KMS-11 (cell line): ENCODE data around the gene GDPD2.

Experiments used
- H2AFZ ChIP-seq: fragments of 200-600 bp; sonication (generic); 2 replicates; pipeline ENCODE4 v1.6.1; 2016; ENCODE audit warnings: antibody characterized with exemption, mixed run types, low read depth
- H3K27ac ChIP-seq: fragments of 200-600 bp; sonication (generic); 2 replicates; pipeline ENCODE4 v1.6.1; 2016; ENCODE audit warnings: mild to moderate bottlenecking, mixed run types
- H3K27me3 ChIP-seq: fragments of 200-600 bp; sonication (generic); 2 replicates; pipeline ENCODE4 v1.6.1; 2017; ENCODE audit warnings: mild to moderate bottlenecking, low read depth, mixed run types, moderate library complexity; ENCODE audit not compliant: insufficient read depth
- H3K36me3 ChIP-seq: fragments of 200-600 bp; sonication (generic); 2 replicates; pipeline ENCODE4 v1.6.1; 2017; ENCODE audit warnings: mild to moderate bottlenecking, mixed run types; ENCODE audit not compliant: insufficient read depth
- H3K4me1 ChIP-seq: fragments of 200-600 bp; sonication (generic); 2 replicates; pipeline ENCODE4 v1.6.1; 2016; ENCODE audit warnings: mild to moderate bottlenecking, low read depth, mixed run types; ENCODE audit not compliant: poor library complexity, severe bottlenecking
- H3K4me2 ChIP-seq: fragments of 200-600 bp; sonication (generic); 2 replicates; pipeline ENCODE4 v1.7.0; 2016; ENCODE audit warnings: mild to moderate bottlenecking, mixed run types
- H3K4me3 ChIP-seq: fragments of 200-600 bp; sonication (generic); IDR thresholded peaks from 2 replicates; pipeline ENCODE4 v1.6.1; 2017; ENCODE audit warnings: low read depth, low read length, mixed read lengths; ENCODE audit not compliant: insufficient read depth
- H3K79me2 ChIP-seq: fragments of 200-600 bp; sonication (generic); 2 replicates; pipeline ENCODE4 v1.6.1; 2016; ENCODE audit warnings: low read depth, mixed run types; ENCODE audit not compliant: insufficient read depth
- H3K9ac ChIP-seq: fragments of 200-600 bp; sonication (generic); 2 replicates; pipeline ENCODE4 v1.6.1; 2016; ENCODE audit warnings: mild to moderate bottlenecking, mixed run types
- H4K20me1 ChIP-seq: fragments of 200-600 bp; sonication (generic); 2 replicates; pipeline ENCODE4 v1.6.1; 2016; ENCODE audit warnings: mild to moderate bottlenecking, mixed run types; ENCODE audit not compliant: insufficient read depth
- TF ChIP-seq, protein P1 (sequence below): fragments of 200-600 bp; sonication (generic); conservative IDR thresholded peaks from 2 replicates; pipeline ENCODE4 v1.6.1; 2017; ENCODE audit warnings: low read depth, mild to moderate bottlenecking, antibody characterized with exemption, low read length, moderate library complexity, mixed read lengths

GDPD2 gene

DNA sequence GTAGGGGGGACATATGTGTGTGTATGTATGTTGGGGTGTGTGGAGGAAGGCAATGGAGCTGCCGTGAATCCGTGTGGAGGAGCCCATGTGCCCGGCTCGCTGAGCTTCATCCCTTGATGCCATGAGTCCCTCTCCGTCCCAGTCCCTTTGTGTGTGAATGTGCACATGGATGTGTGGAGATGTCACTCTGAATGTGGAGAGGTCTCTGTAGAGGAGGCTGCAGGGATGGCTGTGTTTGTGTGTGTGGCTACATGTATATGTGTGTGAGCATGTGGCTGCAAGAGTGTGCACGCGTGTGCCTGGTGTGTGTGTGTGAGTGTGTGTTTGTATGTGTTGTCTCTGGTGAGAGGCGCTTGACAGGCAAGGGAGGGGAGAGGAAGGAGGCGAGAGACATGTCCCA lies 22.8 kb downstream of the GDPD2 start:
- H4K20me1 ChIP-seq: no peaks in the 10 kb centered on the region
- no peak overlapping the region for H2AFZ ChIP-seq
- H3K4me1 ChIP-seq: no peaks in the 10 kb centered on the region
- H3K4me2 ChIP-seq: no peak overlapping the region
- TF ChIP-seq, protein P1, sequence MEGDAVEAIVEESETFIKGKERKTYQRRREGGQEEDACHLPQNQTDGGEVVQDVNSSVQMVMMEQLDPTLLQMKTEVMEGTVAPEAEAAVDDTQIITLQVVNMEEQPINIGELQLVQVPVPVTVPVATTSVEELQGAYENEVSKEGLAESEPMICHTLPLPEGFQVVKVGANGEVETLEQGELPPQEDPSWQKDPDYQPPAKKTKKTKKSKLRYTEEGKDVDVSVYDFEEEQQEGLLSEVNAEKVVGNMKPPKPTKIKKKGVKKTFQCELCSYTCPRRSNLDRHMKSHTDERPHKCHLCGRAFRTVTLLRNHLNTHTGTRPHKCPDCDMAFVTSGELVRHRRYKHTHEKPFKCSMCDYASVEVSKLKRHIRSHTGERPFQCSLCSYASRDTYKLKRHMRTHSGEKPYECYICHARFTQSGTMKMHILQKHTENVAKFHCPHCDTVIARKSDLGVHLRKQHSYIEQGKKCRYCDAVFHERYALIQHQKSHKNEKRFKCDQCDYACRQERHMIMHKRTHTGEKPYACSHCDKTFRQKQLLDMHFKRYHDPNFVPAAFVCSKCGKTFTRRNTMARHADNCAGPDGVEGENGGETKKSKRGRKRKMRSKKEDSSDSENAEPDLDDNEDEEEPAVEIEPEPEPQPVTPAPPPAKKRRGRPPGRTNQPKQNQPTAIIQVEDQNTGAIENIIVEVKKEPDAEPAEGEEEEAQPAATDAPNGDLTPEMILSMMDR: no peak
- H3K9ac ChIP-seq: no peak overlapping the region
- no peak overlapping the region for H3K4me3 ChIP-seq
- no peaks in the 10 kb centered on the region for H3K79me2 ChIP-seq
- no peak overlapping the region for H3K27ac ChIP-seq
- no peaks in the 10 kb centered on the region for H3K36me3 ChIP-seq
- H3K27me3 ChIP-seq: no peaks in the 10 kb centered on the region

DNA sequence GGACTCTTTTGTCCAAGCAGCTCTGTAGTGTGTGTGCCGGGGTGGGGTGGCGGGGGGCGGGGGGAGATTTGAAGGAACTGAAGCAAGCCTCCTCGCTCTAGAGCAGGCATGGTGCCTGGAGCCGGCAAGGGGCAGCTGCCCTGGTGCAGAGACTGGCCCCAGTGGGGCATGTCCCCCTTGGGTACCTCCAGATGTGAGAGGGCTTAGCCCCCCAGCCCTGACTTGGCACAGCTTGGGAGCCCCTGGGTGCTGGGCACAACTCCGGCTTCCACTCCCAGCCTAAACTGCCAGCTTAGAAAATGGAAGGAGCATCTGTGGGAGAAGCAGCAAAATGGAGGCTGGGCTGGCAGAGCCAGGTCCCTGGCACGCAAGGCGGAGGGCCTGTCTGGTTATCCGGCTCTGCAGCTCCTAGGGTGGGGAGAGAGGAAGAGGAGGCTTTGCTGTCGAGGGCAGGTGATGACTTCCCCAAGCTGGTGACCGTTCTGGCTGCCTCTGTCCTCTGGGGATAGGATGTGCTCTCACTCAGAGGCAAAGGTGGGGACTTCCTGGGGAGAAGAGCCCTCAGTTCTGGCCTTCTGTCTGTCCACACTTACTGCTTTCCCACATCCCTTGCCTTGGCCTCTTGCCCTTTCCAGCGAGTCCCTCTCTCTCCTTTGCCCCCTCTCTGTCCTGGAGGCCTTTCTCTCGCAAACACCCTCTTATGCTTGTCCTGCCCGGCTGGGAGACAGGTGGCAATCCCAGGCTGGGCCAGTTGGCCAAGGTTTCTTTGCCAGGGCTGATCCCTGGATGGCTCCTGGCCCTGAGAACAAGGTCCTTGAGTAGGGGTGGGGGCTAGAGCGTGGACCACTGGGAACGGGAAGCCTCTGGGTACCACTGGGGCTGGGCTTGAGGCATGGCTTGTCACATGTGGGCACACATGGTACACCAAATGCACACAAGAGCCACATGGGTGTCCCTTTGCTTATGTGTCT lies 23.6 kb downstream of the GDPD2 start:
- TF ChIP-seq, protein P1: no peak
- Histone ChIP-seq H2AFZ (no peak overlapping the region), H3K4me2 (no peak overlapping the region), H3K4me3 (no peak overlapping the region), H3K36me3 (no peaks in the 10 kb centered on the region), H4K20me1 (no peaks in the 10 kb centered on the region), H3K4me1 (peaks cover 2% of the 10 kb centered on the region), H3K9ac (no peak overlapping the region), H3K27ac (no peak overlapping the region), H3K27me3 (no peaks in the 10 kb centered on the region), H3K79me2 (no peaks in the 10 kb centered on the region)

DNA sequence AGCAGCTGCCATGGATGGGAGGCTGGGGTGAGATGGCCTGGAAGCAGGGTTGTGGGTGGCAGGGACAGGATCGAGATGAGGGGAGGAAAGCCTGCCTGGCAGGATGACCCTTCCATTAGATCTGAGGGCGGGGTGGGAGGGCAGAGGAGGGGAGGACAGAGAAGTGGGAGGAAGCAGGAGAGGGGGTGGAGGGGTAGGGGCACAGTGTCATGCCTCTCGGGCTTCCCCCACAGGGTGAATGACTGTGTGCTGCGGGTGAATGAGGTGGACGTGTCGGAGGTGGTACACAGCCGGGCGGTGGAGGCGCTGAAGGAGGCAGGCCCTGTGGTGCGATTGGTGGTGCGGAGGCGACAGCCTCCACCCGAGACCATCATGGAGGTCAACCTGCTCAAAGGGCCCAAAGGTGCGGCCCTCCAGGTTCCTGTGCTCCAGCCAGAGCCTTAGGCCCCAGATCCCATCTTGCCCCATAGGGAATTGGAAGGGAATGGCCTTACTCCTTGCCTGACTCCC lies 26.4 kb downstream of the GDPD2 start:
- Histone ChIP-seq H3K4me1 (peaks cover 23% of the 10 kb centered on the region), H3K79me2 (no peaks in the 10 kb centered on the region), H3K27me3 (no peaks in the 10 kb centered on the region), H2AFZ (no peak overlapping the region), H3K27ac (no peak overlapping the region), H3K36me3 (no peaks in the 10 kb centered on the region), H3K4me3 (no peak overlapping the region), H3K4me2 (no peak overlapping the region), H3K9ac (no peak overlapping the region), H4K20me1 (no peaks in the 10 kb centered on the region)
- TF ChIP-seq, protein P1: no peak

DNA sequence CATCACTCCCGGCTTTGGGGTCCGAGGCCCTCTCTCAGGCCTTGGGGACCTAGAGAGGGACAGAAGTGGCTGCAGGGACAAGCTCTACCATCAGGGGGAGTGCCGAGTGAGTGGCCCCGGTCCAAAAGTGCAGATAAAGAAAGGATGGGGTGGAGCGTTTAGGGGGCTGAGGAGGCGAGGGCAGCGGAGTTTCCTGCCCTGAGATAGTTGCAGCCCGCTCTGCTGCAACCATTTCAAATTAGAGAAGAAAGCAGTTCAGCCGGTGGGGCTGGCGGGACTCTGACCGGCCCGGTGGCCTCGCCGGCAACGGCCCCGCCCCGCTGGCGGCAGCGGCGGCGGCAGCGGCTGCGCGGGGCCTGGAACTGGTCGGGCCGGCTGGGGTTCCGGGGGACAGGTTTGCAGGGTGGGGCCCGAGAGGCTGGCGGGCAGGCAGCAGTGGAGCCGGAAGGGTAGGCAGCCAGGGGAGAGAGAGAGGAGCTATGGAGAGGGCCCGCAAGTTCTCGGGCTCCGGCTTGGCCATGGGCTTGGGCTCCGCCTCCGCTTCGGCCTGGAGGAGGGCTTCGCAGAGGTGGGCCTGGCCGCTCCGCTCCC lies 29.1 kb downstream of the GDPD2 start:
- H3K4me2 ChIP-seq: peak overlapping the region; percentile 91
- H3K27me3 ChIP-seq: no peaks in the 10 kb centered on the region
- TF ChIP-seq, protein P1: peak; percentile 73
- H3K27ac ChIP-seq: no peak overlapping the region
- H3K4me3 ChIP-seq: no peak overlapping the region
- peaks cover 13% of the 10 kb centered on the region; the same call in 1 of the 2 replicates for H3K79me2 ChIP-seq
- no peaks in the 10 kb centered on the region for H3K36me3 ChIP-seq
- no peaks in the 10 kb centered on the region for H4K20me1 ChIP-seq
- peak overlapping the region; percentile 88 for H2AFZ ChIP-seq
- H3K4me1 ChIP-seq: peaks cover 33% of the 10 kb centered on the region
- H3K9ac ChIP-seq: peak overlapping the region; percentile 46
